Lower leg skin (tissue), 4 donors: ENCODE results near the gene UBE2I. TPM values are rescaled to one million over a fixed set of nuclear protein-coding genes. Genes with fewer than 3 reads are reported as not detected.
A peak's percentile ranks its signal among the peaks of the same experiment; 100 is the strongest.

Experiments
- DNase-seq, 2 donors: peaks; one replicate each; pipeline ENCODE4 v3.0.0-alpha.2; 2019; ENCODE audit warnings: low spot score in 2 of 2
- H3K4me3 ChIP-seq: fragments of 200-600 bp; sonication (generic); 2 replicates; pipeline ENCODE4 v1.5.1; 2017; ENCODE audit warnings: mild to moderate bottlenecking, low read depth; ENCODE audit not compliant: poor library complexity, severe bottlenecking
- POLR2A ChIP-seq, 2 donors: fragments of 450-650 bp; IDR thresholded peaks; one replicate each; pipeline ENCODE4 v1.6.1; 2016 to 2017; ENCODE audit warnings: antibody characterized with exemption in 2 of 2, mild to moderate bottlenecking in 1 of 2, moderate library complexity in 1 of 2
- WGBS, 2 donors: methylation state at CpG; one replicate each; pipeline ENCODE4 v1.1.5; 2018; 5-methylcytosine and 5-hydroxymethylcytosine counted together
- intact Hi-C: fragments of 100-400 bp; cut with DNase I; formaldehyde crosslinking; loops from one replicate; pipeline ENCODE4 v1.15.0; 2023; ENCODE audit warnings: low total_unique reads
- total RNA-seq, 4 donors: library from RNA; depleted of rRNA; stranded (reverse); fragments of >200 nt; gene quantifications; one replicate each; pipeline ENCODE4 v1.1.0, GENCODE V29; 2016
- TF ChIP-seq, protein P1 (sequence below), 3 donors: fragments of 450-650 bp; IDR thresholded peaks; one replicate each; pipeline ENCODE4 v1.5.1; 2016; ENCODE audit warnings: antibody characterized with exemption in 3 of 3, mild to moderate bottlenecking in 3 of 3, moderate library complexity in 2 of 3

Gene UBE2I
- total RNA-seq, 4 donors from 2014 or later: 42.1 to 138 (median 47.4) TPM

DNA sequence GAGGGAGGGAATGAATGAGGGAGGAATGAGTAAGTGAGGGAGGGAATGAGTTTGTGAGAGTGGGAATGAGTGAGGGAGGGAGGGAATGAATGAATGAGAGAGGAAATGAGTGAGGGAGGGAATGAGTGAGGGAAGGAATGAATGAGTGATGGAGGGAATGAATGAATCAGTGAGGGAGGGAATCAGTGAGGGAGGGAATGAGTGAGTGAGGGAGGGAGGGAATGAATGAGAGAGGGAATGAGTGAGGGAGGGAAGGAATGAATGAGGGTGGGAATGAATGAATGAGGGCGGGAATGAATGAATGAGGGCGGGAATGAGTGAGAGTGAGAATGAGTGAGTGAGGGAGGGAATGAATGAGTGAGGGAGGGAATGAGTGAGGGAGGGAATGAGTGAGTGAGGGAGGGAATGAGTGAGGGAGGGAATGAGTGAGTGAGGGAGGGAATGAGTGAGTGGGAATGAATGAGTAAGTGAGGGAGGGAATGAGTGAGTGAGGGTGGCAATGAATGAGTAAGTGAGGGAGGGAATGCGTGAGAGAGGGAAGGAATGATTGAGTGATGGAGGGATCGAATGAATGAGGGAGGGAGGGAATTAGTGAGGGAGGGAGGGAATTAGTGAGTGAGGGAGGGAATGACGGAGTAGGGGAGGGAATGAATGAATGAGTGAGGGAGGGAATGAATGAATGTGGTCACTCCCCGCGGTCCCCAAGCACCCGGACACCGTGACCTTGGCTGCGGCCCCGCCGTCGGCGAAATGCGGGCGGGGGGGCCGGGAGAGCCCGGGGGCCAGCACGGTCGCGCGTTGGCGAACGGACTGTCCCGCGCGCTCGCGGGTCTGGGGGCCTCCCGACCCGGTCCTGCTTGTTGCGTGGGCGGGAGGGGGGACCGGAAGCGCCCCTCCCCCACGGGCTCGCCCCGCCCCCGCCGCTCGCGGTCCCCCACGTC lies 1.1 kb upstream of the UBE2I start:
- H3K4me3 ChIP-seq: peak overlapping the region; percentile 19
- intact Hi-C loops: no loop called here
- no peak for DNase-seq
- TF ChIP-seq, protein P1, sequence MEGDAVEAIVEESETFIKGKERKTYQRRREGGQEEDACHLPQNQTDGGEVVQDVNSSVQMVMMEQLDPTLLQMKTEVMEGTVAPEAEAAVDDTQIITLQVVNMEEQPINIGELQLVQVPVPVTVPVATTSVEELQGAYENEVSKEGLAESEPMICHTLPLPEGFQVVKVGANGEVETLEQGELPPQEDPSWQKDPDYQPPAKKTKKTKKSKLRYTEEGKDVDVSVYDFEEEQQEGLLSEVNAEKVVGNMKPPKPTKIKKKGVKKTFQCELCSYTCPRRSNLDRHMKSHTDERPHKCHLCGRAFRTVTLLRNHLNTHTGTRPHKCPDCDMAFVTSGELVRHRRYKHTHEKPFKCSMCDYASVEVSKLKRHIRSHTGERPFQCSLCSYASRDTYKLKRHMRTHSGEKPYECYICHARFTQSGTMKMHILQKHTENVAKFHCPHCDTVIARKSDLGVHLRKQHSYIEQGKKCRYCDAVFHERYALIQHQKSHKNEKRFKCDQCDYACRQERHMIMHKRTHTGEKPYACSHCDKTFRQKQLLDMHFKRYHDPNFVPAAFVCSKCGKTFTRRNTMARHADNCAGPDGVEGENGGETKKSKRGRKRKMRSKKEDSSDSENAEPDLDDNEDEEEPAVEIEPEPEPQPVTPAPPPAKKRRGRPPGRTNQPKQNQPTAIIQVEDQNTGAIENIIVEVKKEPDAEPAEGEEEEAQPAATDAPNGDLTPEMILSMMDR (IDR thresholded peaks at IDR 0.05): no peak
- no peak for TF ChIP-seq POLR2A (IDR thresholded peaks at IDR 0.05)
- 8 to 11% methylated on average over 16 to 25 of the region's 43 CpGs for WGBS, 2 donors

DNA sequence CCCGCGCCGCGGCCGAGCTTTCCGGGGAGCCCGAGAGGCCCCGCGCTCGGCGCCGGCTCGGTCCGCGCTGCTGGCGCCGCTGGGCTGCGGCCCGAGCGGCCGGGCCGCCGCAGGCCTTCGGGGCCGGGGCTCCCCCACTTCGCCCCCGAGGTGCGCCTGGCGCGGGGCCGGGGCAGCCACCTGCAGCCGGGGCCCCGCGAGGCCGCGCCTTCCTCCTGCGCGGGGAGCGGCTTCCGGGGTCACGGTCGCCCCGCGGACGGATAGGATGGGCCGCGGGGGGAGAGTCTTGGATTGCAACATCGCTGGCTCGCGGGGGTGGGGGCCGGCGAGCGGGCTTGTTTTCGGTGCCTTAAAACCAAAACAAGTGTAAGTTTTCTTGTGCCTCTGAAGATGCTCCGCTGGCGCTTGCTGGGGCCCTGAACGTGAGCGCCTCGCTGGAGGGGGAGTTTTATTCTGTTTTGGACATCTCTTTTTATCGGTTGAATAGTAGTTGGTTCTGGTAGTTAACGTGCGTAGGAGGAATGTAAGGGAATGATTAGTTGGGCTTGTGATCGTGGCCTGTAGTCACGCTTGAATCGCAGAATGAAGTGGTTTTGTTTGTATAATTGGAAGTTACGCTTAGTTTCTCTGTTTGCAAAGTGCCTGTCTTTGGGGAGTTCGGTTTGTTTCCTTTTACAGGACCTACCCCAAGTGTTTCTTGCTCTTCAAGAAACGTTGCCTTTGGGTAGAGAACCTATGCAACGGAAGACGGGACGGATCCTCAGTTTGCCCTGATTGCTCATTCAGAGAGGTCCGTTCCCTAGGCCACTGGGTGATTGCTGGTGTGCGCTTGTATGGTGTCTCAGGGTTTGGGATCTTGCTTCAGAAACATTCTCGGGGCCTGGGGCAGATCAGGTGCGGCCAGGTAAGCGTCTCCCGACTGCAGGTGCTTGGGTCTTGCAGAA lies 724 bp downstream of the UBE2I start:
- intact Hi-C loops: no loop called here
- TF ChIP-seq POLR2A (IDR thresholded peaks at IDR 0.05): no peak
- TF ChIP-seq, protein P1 (IDR thresholded peaks at IDR 0.05): no peak
- DNase-seq: peak in 1 of 2 donors; percentile 95
- peak overlapping the region; percentile 25 for H3K4me3 ChIP-seq
- WGBS, 2 donors: 1% methylated on average over 26 to 62 of the region's 77 CpGs

DNA sequence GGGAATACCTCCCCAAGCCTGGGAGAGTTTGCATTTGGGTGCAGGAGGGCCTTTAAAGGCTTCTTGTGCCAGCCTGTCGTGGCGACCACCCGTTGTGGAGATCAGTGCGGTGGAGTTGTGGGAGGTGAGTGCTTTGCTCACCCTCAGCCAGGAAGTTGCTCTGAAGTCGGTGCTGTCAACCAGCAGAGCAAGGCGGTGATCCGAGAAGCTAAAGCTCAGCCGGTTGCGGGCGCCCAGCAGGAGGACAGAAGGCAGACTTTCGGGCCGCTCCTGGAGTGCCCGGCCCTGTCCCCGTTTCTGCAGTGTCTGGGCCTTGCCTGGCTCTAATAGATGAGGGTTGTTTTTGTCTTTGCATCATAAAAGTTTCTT lies 1.4 kb downstream of the UBE2I start:
- 2 to 3% methylated on average over 14 of the region's 14 CpGs for WGBS, 2 donors
- no peak for TF ChIP-seq POLR2A (IDR thresholded peaks at IDR 0.05)
- TF ChIP-seq, protein P1 (IDR thresholded peaks at IDR 0.05): no peak
- intact Hi-C loops: no loop called here
- DNase-seq: no peak
- peak overlapping the region; percentile 25 for H3K4me3 ChIP-seq

DNA sequence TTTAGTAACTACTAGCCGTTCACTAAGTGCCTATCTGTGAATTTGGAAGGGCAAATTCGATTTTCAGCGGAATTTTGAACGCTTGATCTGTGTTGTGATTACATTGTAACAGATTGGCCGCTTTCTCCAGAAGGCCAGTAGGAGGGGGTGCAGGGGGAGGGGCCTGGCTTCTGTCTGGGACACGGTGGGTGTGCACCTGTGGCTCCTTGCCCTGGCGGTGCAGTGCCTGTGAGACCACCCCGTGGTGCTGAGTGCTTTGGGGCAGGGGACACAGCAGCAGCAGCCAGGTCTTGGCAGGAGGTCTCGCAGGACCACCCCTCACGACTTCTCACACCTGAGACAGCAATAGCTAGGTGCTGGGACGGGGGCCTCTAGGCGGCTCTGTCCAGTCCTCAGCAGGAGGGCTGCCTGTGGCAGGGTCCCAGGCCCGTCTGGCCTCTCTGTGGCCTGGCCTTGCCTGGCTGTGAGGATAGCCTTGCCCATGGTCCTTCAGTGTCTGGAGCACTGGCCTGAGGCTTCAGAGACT lies 1.8 kb downstream of the UBE2I start:
- no peak for TF ChIP-seq POLR2A (IDR thresholded peaks at IDR 0.05)
- TF ChIP-seq, protein P1 (IDR thresholded peaks at IDR 0.05): no peak
- WGBS, 2 donors: 9 to 18% methylated on average over 9 to 13 of the region's 13 CpGs
- intact Hi-C loops: no loop called here
- DNase-seq: no peak
- no peak overlapping the region for H3K4me3 ChIP-seq

DNA sequence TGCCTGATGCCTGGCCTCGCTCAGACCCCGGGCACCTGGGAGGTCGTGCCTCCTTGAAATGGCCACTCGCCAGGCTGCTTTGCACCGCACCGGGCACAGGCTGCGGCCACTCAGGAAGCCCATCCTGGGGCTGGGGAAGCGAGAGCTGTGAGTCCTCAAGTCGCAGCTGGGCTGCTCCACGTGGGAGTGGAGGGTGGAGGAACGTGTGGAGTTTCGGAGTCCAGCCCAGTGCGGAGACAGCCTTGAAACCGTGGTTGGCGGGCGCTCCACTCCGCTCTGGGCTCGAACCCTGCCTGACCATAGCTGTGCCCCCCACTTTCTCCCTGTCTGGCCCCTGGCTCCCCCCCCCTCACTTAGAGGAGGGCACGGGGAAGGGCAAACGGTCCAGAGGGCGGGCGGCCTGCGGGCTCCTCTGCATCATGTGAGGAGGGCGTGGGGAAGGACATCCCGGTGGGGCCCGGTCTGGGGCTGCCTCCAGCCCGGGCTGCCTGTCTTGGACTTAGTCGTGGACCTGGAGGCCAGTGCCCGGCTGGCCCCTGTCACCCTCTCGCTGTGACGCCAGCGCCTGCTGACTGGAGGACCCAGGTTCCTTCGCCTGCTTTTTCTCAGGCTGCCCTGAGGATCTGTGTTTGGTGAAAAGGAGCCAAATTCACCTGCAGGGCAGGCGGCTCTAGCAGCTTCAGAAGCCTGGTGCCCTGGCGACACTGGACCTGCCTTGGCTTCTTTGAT lies 2.5 kb downstream of the UBE2I start:
- intact Hi-C loops: no loop called here
- TF ChIP-seq, protein P1 (IDR thresholded peaks at IDR 0.05): no peak
- TF ChIP-seq POLR2A (IDR thresholded peaks at IDR 0.05): no peak
- H3K4me3 ChIP-seq: no peak overlapping the region
- 20% methylated on average over 25 to 26 of the region's 35 CpGs for WGBS, 2 donors
- no peak for DNase-seq
